Stimulated activated CD4-positive, alpha-beta T cell treated with anti-CD3 and anti-CD28 coated beads, Interleukin-12 subunit alpha, Interleukin-12 subunit beta, amount 100 ng/mL, for 24 hours (primary cell): Measurements from ENCODE around the gene IL4R.
"Not testable (repeated sequence)": the region's sequence is repeated elsewhere in the genome, so short reads cannot be mapped to it uniquely, and the experiment has no call there.

ENCODE experiments used
- DNase-seq, 2 experiments: peaks; one replicate each; pipeline ENCODE4 v3.0.0-alpha.2; 2020; ENCODE audit warnings: low read depth in 2 of 2

IL4R gene

GRCh38 chr16:27379919-27380318, 66.1 kb downstream of the IL4R start:
- DNase-seq, result no peak

DNA sequence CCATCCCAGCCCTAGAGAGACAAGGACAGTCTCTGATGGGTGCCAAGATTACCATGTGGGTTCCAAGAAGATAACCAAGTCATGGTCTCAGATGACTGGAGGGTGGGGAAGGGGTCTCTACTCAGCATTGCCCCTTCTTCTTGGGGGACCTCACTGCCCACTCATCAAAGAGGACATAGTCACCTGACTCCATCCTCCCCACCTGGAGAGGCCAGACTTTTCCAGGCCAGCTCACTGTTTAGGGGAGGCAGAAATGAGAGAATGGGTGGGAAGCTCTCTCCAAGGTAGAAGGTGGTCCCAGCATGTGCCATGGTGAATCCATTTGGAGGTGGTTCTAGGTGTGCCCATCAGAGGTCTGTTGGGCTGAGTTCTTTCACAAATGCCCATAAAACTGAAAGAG, 67.5 kb downstream of the IL4R start:
- DNase-seq, result no peak

- DNase-seq, result no peak
Measured at GRCh38 chr16:27381974-27382855, 68.4 kb downstream of the IL4R start.

GRCh38 chr16:27383556-27384243, 69.9 kb downstream of the IL4R start:
- no peak for DNase-seq

- DNase-seq, result no peak
Measured at GRCh38 chr16:27384425-27384824, 70.7 kb downstream of the IL4R start.

DNA sequence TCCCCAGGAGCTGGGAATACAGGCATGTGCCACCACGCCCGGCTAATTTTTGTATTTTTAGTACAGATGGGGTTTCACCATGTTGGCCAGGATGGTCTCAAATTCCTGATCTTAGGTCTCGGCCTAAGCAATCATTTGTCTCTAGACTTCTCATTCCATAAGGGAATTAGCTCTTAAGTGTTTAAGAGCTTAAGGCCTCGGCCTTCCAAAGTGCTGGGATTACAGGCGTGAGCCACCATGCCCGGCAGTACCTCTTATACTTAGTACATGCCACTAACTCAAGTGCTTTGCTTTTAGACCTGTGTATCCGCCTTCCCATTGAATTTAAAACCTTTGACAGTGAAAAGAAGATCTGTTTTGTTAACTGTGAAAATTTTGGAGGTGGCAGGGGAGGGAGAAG, 71.6 kb downstream of the IL4R start:
- no peak for DNase-seq

- DNase-seq, result no peak
Measured at GRCh38 chr16:27386674-27387073, 72.9 kb downstream of the IL4R start.

GRCh38 chr16:27387724-27388123, 74.0 kb downstream of the IL4R start:
- DNase-seq, result no peak

DNA sequence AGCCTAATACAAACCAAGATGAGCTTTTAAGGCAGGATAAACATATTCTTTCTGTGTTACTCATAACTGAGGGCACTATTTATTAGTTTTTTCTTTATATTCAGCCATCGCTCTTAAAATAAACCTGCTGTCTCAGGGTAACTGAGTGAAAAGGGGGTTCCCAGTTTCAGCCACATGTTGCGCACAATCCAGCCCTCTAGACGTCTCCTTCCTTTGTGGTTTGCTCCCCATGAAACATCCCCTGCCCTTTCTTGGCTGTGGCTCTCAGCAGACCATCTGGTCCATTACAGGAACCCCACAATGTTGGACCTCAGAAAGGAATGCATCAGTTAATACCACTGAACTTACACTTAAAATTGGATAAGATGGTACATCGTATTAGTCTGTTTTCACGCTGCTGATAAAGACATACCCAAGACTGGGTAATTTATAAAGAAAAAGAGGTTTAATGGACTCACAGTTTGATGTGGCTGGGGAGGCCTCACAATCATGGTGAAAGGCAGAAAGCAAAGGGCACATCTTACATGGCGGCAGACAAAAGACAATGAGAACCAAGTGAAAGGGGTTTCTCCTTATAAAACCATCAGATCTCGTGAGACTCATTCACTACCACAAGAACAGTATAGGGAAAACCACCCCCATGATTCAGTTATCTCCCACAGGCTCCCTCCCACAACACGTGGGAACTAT, 75.6 kb downstream of the IL4R start:
- no peak for DNase-seq

- DNase-seq, result no peak
Measured at GRCh38 chr16:27390151-27390550, 76.4 kb downstream of the IL4R start.

DNA sequence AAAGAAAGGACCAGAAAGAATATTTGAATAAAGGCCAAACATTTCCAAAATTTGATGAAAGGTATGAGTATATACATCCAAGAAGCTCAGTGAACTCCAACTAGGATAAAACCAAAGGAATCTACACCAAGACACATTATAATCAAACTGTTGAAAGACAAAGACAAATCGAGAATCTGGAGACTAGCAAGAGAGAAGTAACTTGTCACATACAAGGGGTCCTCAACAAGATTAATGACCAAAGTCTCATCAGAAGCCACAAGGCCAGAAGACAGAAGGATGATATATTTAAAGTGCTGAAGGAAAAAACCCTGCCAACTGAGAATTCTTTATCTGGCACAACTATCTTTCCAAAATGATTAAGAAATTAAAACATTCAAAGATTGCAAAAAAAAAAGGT, 78.9 kb downstream of the IL4R start:
- DNase-seq, result no peak

DNA sequence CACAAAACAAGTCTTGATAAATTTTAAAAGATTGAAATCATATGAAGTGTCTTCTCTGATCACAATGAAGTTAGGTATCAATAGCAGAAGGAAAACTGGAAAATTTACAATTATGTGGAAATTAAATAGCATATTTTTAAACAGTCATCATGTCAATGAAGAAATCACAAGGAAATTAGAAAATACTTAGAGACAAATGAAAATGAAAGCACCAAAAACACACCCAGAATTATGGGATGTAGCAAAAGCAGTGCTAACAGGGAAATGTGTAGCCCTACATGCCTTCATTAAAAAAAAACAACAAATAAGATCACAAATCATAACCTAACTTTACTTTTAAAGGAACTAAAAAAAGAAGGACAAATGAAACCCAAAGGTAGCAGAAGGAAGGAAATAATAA, 80.7 kb downstream of the IL4R start:
- no peak for DNase-seq

DNA sequence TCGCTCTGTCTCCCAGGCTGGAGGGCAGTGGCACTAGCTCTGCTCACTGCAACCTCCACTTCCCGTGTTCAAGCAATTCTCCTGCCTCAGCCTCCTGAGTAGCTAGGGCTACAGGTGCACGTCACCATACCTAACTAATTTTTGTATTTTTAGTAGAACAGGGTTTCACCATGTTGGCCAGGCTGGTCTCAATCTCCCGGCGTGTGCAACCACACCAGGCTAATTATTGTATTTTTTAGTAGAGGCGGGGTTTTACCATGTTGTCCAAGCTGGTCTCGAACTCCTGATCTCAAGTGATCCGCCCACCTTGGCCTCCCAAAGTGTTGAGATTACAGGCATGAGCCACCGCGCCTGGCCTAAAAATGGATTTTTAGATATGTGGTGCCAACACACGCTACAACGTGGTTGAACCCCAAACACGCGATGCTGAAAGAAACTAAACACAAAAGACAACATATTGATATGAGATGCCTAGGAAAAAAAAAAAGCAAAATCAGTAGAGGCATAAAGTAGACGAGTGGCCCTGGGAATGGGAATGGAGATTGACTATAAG, 84.6 kb downstream of the IL4R start:
- DNase-seq, result not testable (repeated sequence)

GRCh38 chr16:27398894-27399853, 85.4 kb downstream of the IL4R start:
- DNase-seq, result no peak

- DNase-seq, result no peak
Measured at GRCh38 chr16:27399969-27400368, 86.2 kb downstream of the IL4R start.

DNA sequence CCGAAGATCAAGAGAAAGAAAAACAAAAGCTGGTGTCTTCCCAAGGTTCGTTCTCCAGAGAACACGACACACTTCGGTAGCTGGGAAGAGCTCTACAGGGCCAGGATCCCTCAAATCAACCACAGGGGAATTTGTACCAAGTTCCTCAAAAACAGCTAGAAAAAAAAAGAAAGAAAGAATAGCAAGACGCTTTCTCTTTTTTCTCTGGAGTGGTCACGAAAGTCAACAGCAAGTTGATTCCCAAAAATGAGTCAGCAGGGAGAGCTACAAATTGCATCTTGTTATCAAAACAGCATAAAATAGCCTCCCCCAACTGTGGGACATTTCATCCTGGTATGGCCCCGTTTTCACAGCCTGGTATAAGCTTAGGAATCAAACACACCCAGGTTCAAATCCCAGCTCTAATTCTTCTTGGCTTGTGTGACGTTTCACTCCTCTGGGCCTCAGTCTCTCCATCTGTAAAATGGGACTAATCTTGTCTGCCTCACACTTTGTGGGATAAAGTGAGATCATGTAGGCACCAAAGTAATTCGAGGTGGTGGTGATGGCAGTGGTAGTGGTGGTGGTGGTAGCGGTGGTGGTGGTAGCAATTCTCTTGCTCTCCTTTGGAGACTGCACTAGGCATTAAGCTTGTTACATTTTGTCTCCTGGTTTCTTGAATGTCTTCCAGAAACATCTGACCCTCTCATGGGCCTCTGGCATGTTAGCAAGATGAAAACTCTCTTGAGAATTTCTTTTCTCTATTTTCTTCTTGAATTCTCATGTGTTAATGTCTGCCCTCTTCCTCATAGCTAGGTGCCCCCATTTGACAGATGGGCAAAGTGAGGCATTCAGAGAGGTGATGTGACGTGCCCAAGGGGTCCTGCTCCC, 87.2 kb downstream of the IL4R start:
- no peak for DNase-seq

DNA sequence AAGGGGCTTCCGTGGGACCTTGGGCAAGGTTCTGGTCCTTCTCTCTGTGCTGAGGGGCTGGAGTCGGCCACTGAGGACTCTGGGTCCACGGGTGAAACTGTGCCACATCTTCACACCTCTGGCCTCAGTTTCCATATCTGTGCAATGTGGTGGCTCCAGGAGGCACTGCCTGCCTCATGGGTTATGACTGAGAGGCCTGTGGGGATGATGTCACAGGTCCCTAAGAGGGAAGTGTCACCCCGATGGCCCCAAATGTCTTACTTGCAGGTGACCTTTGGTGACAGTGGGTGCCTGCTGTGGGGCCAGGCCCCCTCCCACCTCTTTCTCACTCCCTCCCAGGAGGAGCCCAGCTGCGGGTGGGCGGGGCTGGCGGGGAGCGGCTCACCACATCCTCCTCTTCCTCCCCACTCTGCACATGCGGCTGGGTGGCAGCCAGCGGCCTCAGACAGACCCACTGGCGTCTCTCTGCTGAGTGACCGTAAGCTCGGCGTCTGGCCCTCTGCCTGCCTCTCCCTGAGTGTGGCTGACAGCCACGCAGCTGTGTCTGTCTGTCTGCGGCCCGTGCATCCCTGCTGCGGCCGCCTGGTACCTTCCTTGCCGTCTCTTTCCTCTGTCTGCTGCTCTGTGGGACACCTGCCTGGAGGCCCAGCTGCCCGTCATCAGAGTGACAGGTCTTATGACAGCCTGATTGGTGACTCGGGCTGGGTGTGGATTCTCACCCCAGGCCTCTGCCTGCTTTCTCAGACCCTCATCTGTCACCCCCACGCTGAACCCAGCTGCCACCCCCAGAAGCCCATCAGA, 88.2 kb downstream of the IL4R start, which contains the start of gene IL21R:
Gene IL21R (plus strand): TSS at position 407 of the 801 bp plus-strand sequence. CDS start 27,898 bp downstream, outside the sequence.
- DNase-seq, result peak; percentile 66 to 81

- no peak for DNase-seq
Measured at GRCh38 chr16:27402569-27402963, 88.8 kb downstream of the IL4R start.

- no peak for DNase-seq
Measured at GRCh38 chr16:27402964-27403600, 89.3 kb downstream of the IL4R start.
